GM12878 (cell line): ENCODE measurements around the gene ARL10.

Source experiments
- BMI1 ChIP-seq: fragments of 450-650 bp; IDR thresholded peaks from 2 replicates; pipeline ENCODE4 v1.6.1; 2016; ENCODE audit warnings: mild to moderate bottlenecking, moderate library complexity, borderline replicate concordance
- CTCF ChIP-seq, 3 experiments: IDR thresholded peaks in 2 of 3; conservative IDR thresholded peaks in 1 of 3; 2 replicates each; pipeline ENCODE4 v1.5.1; 2011; ENCODE audit warnings: low read depth in 3 of 3, low read length in 3 of 3, mild to moderate bottlenecking in 3 of 3, control low read depth in 2 of 3, moderate library complexity in 2 of 3, inconsistent platforms in 1 of 3, mixed read lengths in 1 of 3; ENCODE audit not compliant: control insufficient read depth in 2 of 3, insufficient read depth in 1 of 3; ENCODE audit errors: extremely low read depth in 1 of 3
- POLR2A ChIP-seq: IDR thresholded peaks from 2 replicates; pipeline ENCODE4 v1.6.1; 2011; ENCODE audit warnings: low read depth, mild to moderate bottlenecking, low read length
- POLR2AphosphoS5 ChIP-seq: IDR thresholded peaks from 2 replicates; pipeline ENCODE4 v1.6.1; 2011; ENCODE audit warnings: mild to moderate bottlenecking, low read length, inconsistent platforms
- TARDBP ChIP-seq: IDR thresholded peaks from 2 replicates; pipeline ENCODE4 v1.6.1; 2016; ENCODE audit warnings: borderline replicate concordance
- USF1 ChIP-seq: IDR thresholded peaks from 2 replicates; pipeline ENCODE4 v1.6.1; 2011; ENCODE audit warnings: borderline replicate concordance, low read depth, mild to moderate bottlenecking, moderate library complexity, mixed read lengths, low read length; ENCODE audit not compliant: insufficient read depth; ENCODE audit errors: extremely low read length
- ZNF274 ChIP-seq: IDR thresholded peaks from one replicate; pipeline ENCODE4 v1.8.0; 2011; ENCODE audit not compliant: insufficient read length, insufficient read depth

- TF ChIP-seq CTCF (IDR thresholded peaks at IDR 0.05 in 2 of 3, conservative IDR thresholded peaks at IDR 0.05 in 1 of 3; ENCODE audit: control insufficient read depth in 2 of 3, extremely low read depth in 1 of 3, insufficient read depth in 1 of 3, low read depth in 3 of 3, low read length in 3 of 3) = no peak
- TF ChIP-seq ZNF274 = no peak
- no peak for TF ChIP-seq USF1
- no peak for TF ChIP-seq POLR2A
- TF ChIP-seq BMI1 = no peak
- TF ChIP-seq POLR2AphosphoS5 = no peak
- TF ChIP-seq TARDBP = no peak
Measured at GRCh38 chr5:176425791-176426190, 60.5 kb downstream of the ARL10 start.
